ENCODE measurements around the gene ZNF277.

The ZNF277 gene

GRCh38 chr7:112297681-112298080 is 91.2 kb downstream of the ZNF277 start:
- no peak for TF ChIP-seq CTCF (IDR thresholded peaks at IDR 0.05; ENCODE audit: borderline replicate concordance, insufficient read depth, low read depth, low read length)
- H3K4me3 ChIP-seq (ENCODE audit: low read depth, low read length) = no peak overlapping the region

GRCh38 chr7:112298543-112299100 is 92.1 kb downstream of the ZNF277 start:
- H3K4me3 ChIP-seq (ENCODE audit: low read depth, low read length) = no peak overlapping the region
- TF ChIP-seq CTCF (IDR thresholded peaks at IDR 0.05; ENCODE audit: borderline replicate concordance, insufficient read depth, low read depth, low read length) = no peak

- H3K4me3 ChIP-seq (ENCODE audit: low read depth, low read length) = no peak overlapping the region
- no peak for TF ChIP-seq CTCF (IDR thresholded peaks at IDR 0.05; ENCODE audit: borderline replicate concordance, insufficient read depth, low read depth, low read length)
Measured at GRCh38 chr7:112300072-112300471, 93.6 kb downstream of the ZNF277 start.

GRCh38 chr7:112300831-112301407 is 94.4 kb downstream of the ZNF277 start:
- no peak for TF ChIP-seq CTCF (IDR thresholded peaks at IDR 0.05; ENCODE audit: borderline replicate concordance, insufficient read depth, low read depth, low read length)
- no peak overlapping the region for H3K4me3 ChIP-seq (ENCODE audit: low read depth, low read length)

- no peak overlapping the region for H3K4me3 ChIP-seq (ENCODE audit: low read depth, low read length)
- no peak for TF ChIP-seq CTCF (IDR thresholded peaks at IDR 0.05; ENCODE audit: borderline replicate concordance, insufficient read depth, low read depth, low read length)
Measured at GRCh38 chr7:112302566-112302965, 96.1 kb downstream of the ZNF277 start.

- TF ChIP-seq CTCF (IDR thresholded peaks at IDR 0.05; ENCODE audit: borderline replicate concordance, insufficient read depth, low read depth, low read length) = no peak
- H3K4me3 ChIP-seq (ENCODE audit: low read depth, low read length) = no peak overlapping the region
Measured at GRCh38 chr7:112306903-112307302, 100.4 kb downstream of the ZNF277 start.

GRCh38 chr7:112307506-112307905 is 101.0 kb downstream of the ZNF277 start:
- no peak for TF ChIP-seq CTCF (IDR thresholded peaks at IDR 0.05; ENCODE audit: borderline replicate concordance, insufficient read depth, low read depth, low read length)

More at GRCh38 chr7:112307506-112307905, 101.0 kb downstream of the ZNF277 start:
- no peak overlapping the region for H3K4me3 ChIP-seq (ENCODE audit: low read depth, low read length)
